Suprapubic skin (tissue), 4 donors: ENCODE measurements around the gene NEK10. TPM values are rescaled to one million over a fixed set of nuclear protein-coding genes. Genes with fewer than 3 reads are reported as not detected.

ENCODE experiments used
- DNase-seq, 2 donors: peaks; one replicate each; pipeline ENCODE4 v3.0.0-alpha.2; 2019; ENCODE audit warnings: low spot score in 2 of 2
- H3K27ac ChIP-seq: fragments of 200-600 bp; sonication (generic); one replicate; pipeline ENCODE4 v1.5.1; 2019
- H3K27me3 ChIP-seq: fragments of 200-600 bp; sonication (generic); one replicate; pipeline ENCODE4 v1.5.1; 2019
- H3K36me3 ChIP-seq: fragments of 200-600 bp; sonication (generic); one replicate; pipeline ENCODE4 v1.5.1; 2019
- H3K4me1 ChIP-seq: fragments of 200-600 bp; sonication (generic); one replicate; pipeline ENCODE4 v1.5.1; 2019
- H3K4me3 ChIP-seq: fragments of 200-600 bp; sonication (generic); one replicate; pipeline ENCODE4 v1.5.1; 2019; ENCODE audit warnings: mild to moderate bottlenecking
- H3K9me3 ChIP-seq: fragments of 200-600 bp; sonication (generic); one replicate; pipeline ENCODE4 v1.5.1; 2019
- CTCF ChIP-seq, 2 donors: fragments of 200-600 bp in 1 of 2; fragments of 450-650 bp in 1 of 2; sonication (generic) in 1 of 2; IDR thresholded peaks; one replicate each; pipeline ENCODE4 v1.5.1; 2016 to 2019; ENCODE audit warnings: antibody characterized with exemption in 2 of 2, mild to moderate bottlenecking in 1 of 2, moderate library complexity in 1 of 2
- EP300 ChIP-seq: sonication (generic); formaldehyde crosslinking; IDR thresholded peaks from one replicate; pipeline ENCODE4 v1.6.1; 2017; ENCODE audit warnings: antibody characterized with exemption
- POLR2A ChIP-seq, 2 donors: fragments of 450-650 bp; IDR thresholded peaks; one replicate each; pipeline ENCODE4 v1.6.1; 2017; ENCODE audit warnings: antibody characterized with exemption in 2 of 2, mild to moderate bottlenecking in 2 of 2, moderate library complexity in 2 of 2
- POLR2AphosphoS5 ChIP-seq, 3 donors: sonication (generic); formaldehyde crosslinking; IDR thresholded peaks; one replicate each; pipeline ENCODE4 v1.6.1; 2017; ENCODE audit warnings: antibody characterized with exemption in 3 of 3
- WGBS: methylation state at CpG from one replicate; pipeline ENCODE4 v1.1.5; 2018; 5-methylcytosine and 5-hydroxymethylcytosine counted together
- total RNA-seq, 4 donors: library from RNA; depleted of rRNA; stranded (reverse); fragments of >200 nt; gene quantifications; one replicate each; pipeline ENCODE4 v1.1.0, GENCODE V29; 2016

Gene NEK10
- total RNA-seq, 4 donors from 2014 or later, result 2.4 to 3.4 (median 3.0) TPM; not detected in 1

- Histone ChIP-seq H3K4me3 (no peak overlapping the region), H3K4me1 (no peaks in the 10 kb centered on the region), H3K36me3 (no peaks in the 10 kb centered on the region), H3K9me3 (no peaks in the 10 kb centered on the region), H3K27ac (no peak overlapping the region), H3K27me3 (no peaks in the 10 kb centered on the region)
- TF ChIP-seq CTCF (IDR thresholded peaks at IDR 0.05) (peak; percentile 6 to 17), POLR2AphosphoS5 (IDR thresholded peaks at IDR 0.05) (no peak), POLR2A (IDR thresholded peaks at IDR 0.05) (no peak), EP300 (no peak)
- no peak for DNase-seq
- 55% methylated on average over 1 of the region's 1 CpG for WGBS
These were observed 90.1 kb downstream of the NEK10 start for GRCh38 chr3:27279123-27279522.

- no peak for DNase-seq
- WGBS, result 74% methylated on average over 3 of the region's 3 CpGs
- Histone ChIP-seq H3K4me1 (no peaks in the 10 kb centered on the region), H3K4me3 (no peak overlapping the region), H3K9me3 (no peaks in the 10 kb centered on the region), H3K36me3 (no peaks in the 10 kb centered on the region), H3K27ac (no peak overlapping the region), H3K27me3 (no peaks in the 10 kb centered on the region)
- no peak for TF ChIP-seq CTCF (IDR thresholded peaks at IDR 0.05)
- TF ChIP-seq EP300, result no peak
- TF ChIP-seq POLR2A (IDR thresholded peaks at IDR 0.05), result no peak
- no peak for TF ChIP-seq POLR2AphosphoS5 (IDR thresholded peaks at IDR 0.05)
These were observed 90.7 kb downstream of the NEK10 start for GRCh38 chr3:27278383-27279055.

GRCh38 chr3:27275441-27275990 is 93.7 kb downstream of the NEK10 start:
- no peak for DNase-seq
- WGBS, result 86% methylated on average over 5 of the region's 5 CpGs
- TF ChIP-seq EP300 (no peak), CTCF (IDR thresholded peaks at IDR 0.05) (no peak)

GRCh38 chr3:27271890-27272289 is 97.3 kb downstream of the NEK10 start:
- TF ChIP-seq POLR2A (IDR thresholded peaks at IDR 0.05) (no peak), POLR2AphosphoS5 (IDR thresholded peaks at IDR 0.05) (no peak), EP300 (no peak), CTCF (IDR thresholded peaks at IDR 0.05) (no peak)
- no peaks in the 10 kb centered on the region for H3K4me1 ChIP-seq
- H3K4me3 ChIP-seq, result no peak overlapping the region
- no peak for DNase-seq
- no peaks in the 10 kb centered on the region for H3K27me3 ChIP-seq
- H3K9me3 ChIP-seq, result no peaks in the 10 kb centered on the region
- H3K27ac ChIP-seq, result no peak overlapping the region
- no peaks in the 10 kb centered on the region for H3K36me3 ChIP-seq

More at GRCh38 chr3:27275441-27275990, 93.7 kb downstream of the NEK10 start:
- no peaks in the 10 kb centered on the region for H3K9me3 ChIP-seq
- no peaks in the 10 kb centered on the region for H3K27me3 ChIP-seq
- no peak overlapping the region for H3K27ac ChIP-seq
- H3K4me3 ChIP-seq, result no peak overlapping the region
- H3K4me1 ChIP-seq, result no peaks in the 10 kb centered on the region
- H3K36me3 ChIP-seq, result no peaks in the 10 kb centered on the region

GRCh38 chr3:27254896-27255295 is 114.3 kb downstream of the NEK10 start:
- no peak for DNase-seq
- H3K27me3 ChIP-seq, result no peaks in the 10 kb centered on the region
- no peak overlapping the region for H3K4me3 ChIP-seq
- no peaks in the 10 kb centered on the region for H3K4me1 ChIP-seq
- H3K36me3 ChIP-seq, result no peaks in the 10 kb centered on the region
- H3K27ac ChIP-seq, result no peak overlapping the region
- WGBS, result 75% methylated on average over 1 of the region's 1 CpG
- H3K9me3 ChIP-seq, result no peaks in the 10 kb centered on the region
- TF ChIP-seq EP300 (no peak), CTCF (IDR thresholded peaks at IDR 0.05) (no peak), POLR2A (IDR thresholded peaks at IDR 0.05) (no peak), POLR2AphosphoS5 (IDR thresholded peaks at IDR 0.05) (no peak)
